Brain pericyte (primary cell): ENCODE data around the gene SUDS3.
"Not testable (repeated sequence)": the region's sequence is repeated elsewhere in the genome, so short reads cannot be mapped to it uniquely, and the experiment has no call there.

Experiments used
- DNase-seq: peaks from one replicate; pipeline ENCODE4 v3.0.0-alpha.2; 2012; ENCODE audit warnings: low read depth, low spot score

Gene SUDS3, protein sequence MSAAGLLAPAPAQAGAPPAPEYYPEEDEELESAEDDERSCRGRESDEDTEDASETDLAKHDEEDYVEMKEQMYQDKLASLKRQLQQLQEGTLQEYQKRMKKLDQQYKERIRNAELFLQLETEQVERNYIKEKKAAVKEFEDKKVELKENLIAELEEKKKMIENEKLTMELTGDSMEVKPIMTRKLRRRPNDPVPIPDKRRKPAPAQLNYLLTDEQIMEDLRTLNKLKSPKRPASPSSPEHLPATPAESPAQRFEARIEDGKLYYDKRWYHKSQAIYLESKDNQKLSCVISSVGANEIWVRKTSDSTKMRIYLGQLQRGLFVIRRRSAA

DNA sequence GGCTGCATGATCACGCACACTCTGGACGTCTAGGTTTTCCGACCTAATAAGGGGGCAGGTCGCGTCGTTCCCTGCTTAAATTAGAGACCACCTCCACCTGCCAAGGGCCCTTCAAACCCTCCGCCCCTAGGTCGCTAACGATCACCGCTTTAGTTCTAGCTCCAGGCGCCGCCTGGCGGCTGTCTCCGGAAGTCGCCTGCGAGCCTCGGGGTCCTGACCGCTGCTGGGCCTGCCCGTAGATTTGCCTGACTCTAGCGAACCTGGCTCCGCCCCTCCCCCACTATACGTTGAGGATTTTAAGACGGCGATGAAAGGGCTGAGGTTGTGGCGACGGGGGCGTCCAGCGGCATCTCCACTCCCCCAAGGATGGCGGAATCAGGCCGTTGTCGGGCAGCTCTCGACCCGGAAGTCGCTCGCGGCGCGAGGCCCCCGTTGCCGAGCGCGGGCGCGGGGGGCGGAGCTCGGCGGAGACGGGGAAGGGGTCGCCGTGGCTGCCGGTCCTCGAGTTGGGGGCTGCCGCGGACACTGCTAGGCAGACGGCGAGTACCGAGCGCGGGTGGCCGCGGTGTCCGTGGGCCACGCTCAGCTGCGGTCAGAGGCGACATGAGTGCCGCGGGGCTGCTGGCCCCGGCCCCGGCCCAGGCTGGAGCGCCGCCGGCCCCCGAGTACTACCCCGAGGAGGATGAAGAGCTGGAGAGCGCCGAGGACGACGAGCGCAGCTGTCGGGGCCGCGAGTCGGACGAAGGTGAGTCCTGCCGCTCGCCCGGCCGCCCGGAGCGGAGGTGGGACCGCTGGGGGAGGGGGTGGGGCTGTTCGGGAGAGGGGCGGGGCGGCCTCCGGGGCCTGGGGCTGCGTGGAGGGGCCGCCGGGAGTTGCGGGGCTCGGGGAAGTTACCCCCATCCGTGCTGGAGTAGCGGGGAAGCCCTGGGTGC lies at the start of gene SUDS3:
Gene SUDS3, plus strand, starts transcription at position 467 of the 932 bp plus-strand sequence. Its CDS starts 137 bp downstream, at position 604.
- peak; percentile 63 for DNase-seq

- DNase-seq, result no peak
Observed at GRCh38 chr12:118326991-118327390, 49.4 kb upstream of the SUDS3 start.

DNA sequence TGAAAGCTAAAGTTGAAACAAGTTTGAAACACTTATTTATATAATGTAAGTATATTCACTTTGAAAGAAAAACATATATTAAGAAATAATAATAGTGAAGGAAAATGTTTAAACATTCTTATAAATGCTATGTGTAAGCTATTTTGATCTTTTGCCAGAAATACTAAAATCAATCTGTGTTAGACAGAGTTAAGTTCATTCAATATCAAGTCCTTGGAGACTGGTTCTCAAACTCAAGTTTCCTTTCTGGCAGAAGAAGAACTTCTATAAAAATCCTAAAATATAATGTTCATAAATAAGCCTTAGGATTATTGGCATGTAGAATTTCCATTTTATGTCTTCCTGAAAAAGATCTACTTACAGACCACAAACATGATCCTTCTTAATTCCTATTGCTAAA lies 49.0 kb upstream of the SUDS3 start:
- DNase-seq, result no peak

- no peak for DNase-seq
Observed at GRCh38 chr12:118328486-118329330, 47.6 kb upstream of the SUDS3 start.

DNA sequence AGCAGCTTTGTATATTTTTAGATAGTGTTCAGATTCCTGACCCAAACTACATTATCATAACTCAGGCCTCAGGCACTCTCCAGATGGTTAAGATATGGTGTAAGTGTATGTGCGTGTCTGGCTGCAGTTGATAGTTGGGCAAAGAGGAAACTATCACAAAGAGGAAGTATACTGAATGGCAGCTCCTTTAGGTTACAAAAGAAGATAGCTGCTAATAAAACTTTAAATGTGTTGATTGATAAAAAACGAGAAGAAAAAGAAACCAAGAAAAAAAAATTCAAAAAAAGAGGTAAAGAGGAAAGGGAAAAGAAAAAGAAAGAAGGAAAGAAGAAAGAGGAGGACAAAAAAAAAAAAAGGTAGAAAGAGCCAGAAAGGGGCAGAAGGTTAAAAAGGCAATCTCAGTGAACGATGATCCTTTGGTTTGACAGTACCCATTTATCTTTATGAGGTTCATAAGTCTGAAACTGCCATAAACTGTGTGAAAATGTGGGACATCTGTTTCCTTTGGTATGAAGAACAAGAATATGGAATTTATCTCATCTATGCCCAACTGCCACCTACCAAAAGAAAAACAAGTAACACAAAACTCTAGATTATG lies 45.8 kb upstream of the SUDS3 start:
- no peak for DNase-seq

DNA sequence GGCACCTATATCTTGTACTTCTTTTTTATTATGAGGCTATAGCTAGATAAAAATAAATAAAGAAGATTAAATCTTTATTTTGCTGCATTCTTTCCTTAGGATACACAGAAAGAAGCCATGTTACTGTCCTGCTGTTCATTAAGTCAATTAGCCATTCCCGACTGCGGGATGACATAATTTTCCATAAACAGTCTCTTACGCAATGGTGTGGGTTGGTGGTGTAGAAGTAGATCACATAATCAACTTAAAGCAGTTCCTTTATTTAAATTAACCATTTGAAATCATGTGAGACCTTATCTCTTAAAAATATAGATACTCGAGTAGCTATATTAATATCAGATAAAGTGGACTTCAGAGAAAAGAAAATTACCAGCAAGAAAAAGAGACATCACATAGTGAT lies 43.8 kb upstream of the SUDS3 start:
- no peak for DNase-seq

- DNase-seq, result no peak
Observed at GRCh38 chr12:118334241-118334640, 42.1 kb upstream of the SUDS3 start.

- DNase-seq, result no peak
Observed at GRCh38 chr12:118334939-118335567, 41.3 kb upstream of the SUDS3 start.

DNA sequence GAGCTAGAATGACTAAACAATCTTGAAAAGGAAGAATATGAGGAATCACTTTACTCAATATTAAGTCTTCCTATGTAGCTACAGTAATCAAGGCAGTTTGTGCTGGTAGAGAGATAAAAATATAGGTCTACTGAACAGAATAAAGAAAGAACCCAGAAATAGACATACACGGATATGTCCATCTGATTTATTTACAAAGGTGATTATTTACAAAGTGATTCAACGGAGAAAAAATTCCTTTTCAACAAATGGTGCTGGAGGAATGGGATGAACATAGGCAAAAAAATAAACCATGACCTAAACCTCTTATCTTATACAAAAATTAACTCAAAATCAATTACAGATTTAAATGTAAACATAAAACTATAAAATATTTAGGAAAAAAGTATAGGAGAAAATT lies 40.2 kb upstream of the SUDS3 start:
- no peak for DNase-seq

DNA sequence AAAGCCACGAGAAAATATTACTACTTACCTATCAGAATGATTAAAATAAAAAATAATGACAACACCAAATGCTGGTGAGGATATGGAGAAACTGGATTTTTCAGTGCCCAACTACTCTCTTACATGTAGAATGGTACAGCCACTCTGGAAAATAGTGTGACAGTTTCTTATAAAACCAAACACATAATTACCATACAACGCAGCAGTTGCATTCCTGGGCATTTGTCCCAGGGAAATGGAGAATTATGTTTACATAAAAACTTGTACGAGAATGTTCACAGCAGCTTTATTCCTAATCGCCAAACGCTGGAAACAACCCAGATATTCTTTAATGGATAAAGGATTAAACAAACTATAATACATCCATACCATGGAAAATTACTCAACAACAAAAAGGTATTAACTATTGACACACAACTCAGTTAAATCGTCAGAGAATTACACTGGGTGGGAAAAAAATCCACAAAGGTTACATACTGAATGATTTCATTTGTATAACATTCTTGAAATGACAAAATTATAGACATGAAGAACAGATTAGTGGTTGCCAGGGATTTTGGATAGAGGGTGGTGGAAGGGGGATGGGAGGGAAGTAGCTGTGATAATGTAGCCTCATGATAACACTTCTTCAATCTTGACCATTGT lies 39.0 kb upstream of the SUDS3 start:
- DNase-seq, result no peak

- no peak for DNase-seq
Observed at GRCh38 chr12:118342090-118342489, 34.3 kb upstream of the SUDS3 start.

GRCh38 chr12:118344829-118345228 lies 31.5 kb upstream of the SUDS3 start:
- DNase-seq, result no peak

- DNase-seq, result no peak
Observed at GRCh38 chr12:118345355-118345754, 31.0 kb upstream of the SUDS3 start.

- no peak for DNase-seq
Observed at GRCh38 chr12:118346895-118347294, 29.5 kb upstream of the SUDS3 start.

GRCh38 chr12:118347916-118348315 lies 28.4 kb upstream of the SUDS3 start:
- no peak for DNase-seq

DNA sequence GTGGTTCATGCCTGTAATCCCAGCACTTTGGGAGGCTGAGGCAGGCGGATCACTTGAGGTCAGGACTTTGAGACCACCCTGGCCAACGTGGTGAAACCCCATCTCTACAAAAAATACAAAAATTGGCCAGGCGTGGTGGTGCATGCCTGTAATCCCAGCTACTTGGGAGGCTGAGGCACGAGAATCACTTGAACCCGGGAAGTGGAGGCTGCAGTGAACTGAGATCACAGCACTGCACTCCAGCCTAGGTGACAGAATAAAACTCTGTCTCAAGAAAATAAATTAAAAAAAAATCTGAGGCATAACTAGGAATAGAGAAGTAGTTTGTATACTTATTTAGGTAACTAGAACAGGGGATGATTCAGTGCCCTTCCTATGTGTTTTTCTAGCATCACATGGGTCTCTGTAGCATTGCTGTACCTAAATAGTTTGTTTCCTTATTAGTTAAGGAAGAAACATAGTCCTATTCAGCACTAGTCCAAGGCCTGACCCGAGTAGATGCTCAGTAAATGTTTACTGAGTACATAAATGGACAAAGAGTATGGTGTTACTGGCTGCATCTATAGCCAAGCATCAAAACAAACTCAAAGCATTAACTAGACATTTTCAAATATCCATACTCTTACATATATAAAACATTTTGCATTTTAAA lies 25.3 kb upstream of the SUDS3 start:
- DNase-seq, result no peak

- no peak for DNase-seq
Observed at GRCh38 chr12:118353721-118354120, 22.6 kb upstream of the SUDS3 start.

- DNase-seq, result not testable (repeated sequence)
Observed at GRCh38 chr12:118354503-118354902, 21.9 kb upstream of the SUDS3 start.

DNA sequence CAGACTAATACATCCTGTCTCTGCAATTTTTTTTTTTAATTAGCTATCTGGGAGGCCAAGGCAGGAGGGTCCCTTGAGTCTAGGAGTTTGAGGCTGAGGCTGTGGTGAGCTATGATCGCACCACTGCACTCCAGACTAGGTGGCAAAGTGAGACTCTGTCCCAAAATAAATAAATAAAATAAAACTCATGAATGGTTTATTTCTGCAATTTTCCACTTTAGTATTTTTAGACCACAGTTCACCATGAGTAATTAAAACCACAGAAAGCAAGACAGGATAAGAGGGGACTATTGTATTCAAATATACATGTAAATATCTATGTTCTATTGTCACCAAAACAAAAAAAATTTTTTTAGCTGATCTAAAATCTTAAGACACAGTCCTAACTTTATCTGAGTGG lies 21.5 kb upstream of the SUDS3 start:
- DNase-seq, result no peak

DNA sequence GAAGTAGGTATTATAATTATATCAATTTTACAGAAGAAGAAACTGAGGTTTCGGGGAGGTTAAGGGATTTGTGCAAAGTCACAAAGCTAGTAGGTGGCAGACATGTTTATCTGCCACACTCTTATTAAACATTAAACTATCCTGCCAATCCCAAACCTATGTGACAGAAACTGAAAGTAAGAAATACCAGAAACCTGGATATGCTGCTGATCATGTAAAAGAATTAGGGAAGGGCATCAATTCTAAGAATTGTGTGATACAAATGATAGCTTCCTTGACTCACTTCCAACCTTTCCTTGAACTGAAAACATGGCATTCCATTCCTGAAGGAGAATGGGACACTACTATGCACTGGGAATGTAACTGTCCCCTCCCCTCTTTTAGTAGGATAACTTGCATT lies 20.5 kb upstream of the SUDS3 start:
- DNase-seq, result no peak
